Activated CD8-positive, alpha-beta T cell treated with anti-CD3 and anti-CD28 coated beads for 36 hours (primary cell): ENCODE measurements around the gene MTFR1L. TPM values are rescaled to one million over a fixed set of nuclear protein-coding genes. Genes with fewer than 3 reads are reported as not detected.
A peak's percentile ranks its signal among the peaks of the same experiment; 100 is the strongest.

ENCODE experiments used
- ATAC-seq: fragments of 200-7000 bp; cut with Tn5 transposase; one replicate; pipeline ENCODE4 v1.10.0; 2021; ENCODE audit warnings: mild to moderate bottlenecking, moderate library complexity
- CTCF ChIA-PET: fragments of 350-600 bp; sonication (Branson Sonifier 250); formaldehyde crosslinking; loops from one replicate; lab custom pipeline; 2021; ENCODE audit warnings: antibody characterized with exemption; lab: Charles Lee
- POLR2A ChIA-PET: fragments of 350-600 bp; sonication (Branson Sonifier 250); formaldehyde crosslinking; loops from one replicate; lab custom pipeline; 2021; ENCODE audit warnings: antibody characterized with exemption; lab: Charles Lee
- DNase-seq: peaks from one replicate; pipeline ENCODE4 v3.0.0-alpha.2; 2020
- H3K27ac Mint-ChIP-seq: one replicate; pipeline ENCODE4 v1.8.0; 2021; ENCODE audit warnings: mild to moderate bottlenecking, mixed read lengths
- H3K27me3 Mint-ChIP-seq: one replicate; pipeline ENCODE4 v1.8.0; 2021; ENCODE audit warnings: mixed read lengths
- H3K36me3 Mint-ChIP-seq: one replicate; pipeline ENCODE4 v1.8.0; 2021; ENCODE audit warnings: low read depth, mixed read lengths
- H3K4me1 Mint-ChIP-seq: one replicate; pipeline ENCODE4 v1.8.0; 2021; ENCODE audit warnings: low read depth, mixed read lengths
- H3K4me3 Mint-ChIP-seq: one replicate; pipeline ENCODE4 v1.8.0; 2021; ENCODE audit warnings: mild to moderate bottlenecking, moderate library complexity, mixed read lengths
- H3K9me3 Mint-ChIP-seq: one replicate; pipeline ENCODE4 v1.8.0; 2021; ENCODE audit warnings: mixed read lengths
- CTCF ChIP-seq: fragments of 200-600 bp; IDR thresholded peaks from one replicate; pipeline ENCODE4 v1.8.0; 2022; ENCODE audit warnings: antibody characterized with exemption, mild to moderate bottlenecking
- intact Hi-C: fragments of 100-400 bp; cut with micrococcal nuclease; formaldehyde crosslinking; loops from one replicate; pipeline ENCODE4 v1.10.0; 2022
- total RNA-seq, 2 experiments: library from RNA; stranded (reverse); gene quantifications; one replicate each; pipeline ENCODE4 v1.2.3, GENCODE V29; 2021

Gene MTFR1L
- total RNA-seq, 2 experiments from 2014 or later: 25.6 to 27.4 TPM

- DNase-seq (no peak), ATAC-seq (no peak)
- intact Hi-C loops: no loop called here
- H3K4me3 Mint-ChIP-seq: no peak overlapping the region
- no peak for TF ChIP-seq CTCF
- H3K36me3 Mint-ChIP-seq: peaks cover 5% of the 10 kb centered on the region
- H3K27me3 Mint-ChIP-seq: no peaks in the 10 kb centered on the region
- ChIA-PET POLR2A (interaction anchor here (1.1 kb wide), 1 partner anchor 15 kb away, joined by 3 read pairs; no protein-coding TSS in a partner anchor), CTCF (interaction anchor here (0.7 to 2.6 kb wide), 8 partner anchors 9 to 315 kb away, joined by 3 to 16 read pairs (median 3); no protein-coding TSS in a partner anchor)
- H3K27ac Mint-ChIP-seq: no peak overlapping the region
- no peaks in the 10 kb centered on the region for H3K9me3 Mint-ChIP-seq
- H3K4me1 Mint-ChIP-seq: peaks cover 35% of the 10 kb centered on the region
Observed at GRCh38 chr1:25803368-25803767, 16.4 kb upstream of the MTFR1L start.

GRCh38 chr1:25804244-25804963 lies 15.3 kb upstream of the MTFR1L start:
- ATAC-seq (peak; percentile 25), DNase-seq (peak; percentile 67)
- CTCF ChIA-PET: interaction anchor here (0.7 to 0.9 kb wide), 2 partner anchors 8 to 195 kb away, joined by 3 read pairs; no protein-coding TSS in a partner anchor

GRCh38 chr1:25804964-25805862 lies 14.5 kb upstream of the MTFR1L start:
- POLR2A ChIA-PET: no interaction called here
- H3K4me1 Mint-ChIP-seq: peaks cover 33% of the 10 kb centered on the region
- TF ChIP-seq CTCF: no peak
- intact Hi-C loops: no loop called here
- H3K27ac Mint-ChIP-seq: no peak overlapping the region
- no peak for ATAC-seq
- no peaks in the 10 kb centered on the region for H3K9me3 Mint-ChIP-seq
- CTCF ChIA-PET: interaction anchor here (0.7 to 0.9 kb wide), 2 partner anchors 9 to 196 kb away, joined by 3 read pairs; no protein-coding TSS in a partner anchor
- H3K4me3 Mint-ChIP-seq: no peak overlapping the region
- peaks cover 7% of the 10 kb centered on the region for H3K36me3 Mint-ChIP-seq
- H3K27me3 Mint-ChIP-seq: no peaks in the 10 kb centered on the region
- no peak for DNase-seq

More at GRCh38 chr1:25804244-25804963, 15.3 kb upstream of the MTFR1L start:
- Mint-ChIP-seq H3K4me1 (peaks cover 33% of the 10 kb centered on the region), H3K36me3 (peaks cover 5% of the 10 kb centered on the region), H3K9me3 (no peaks in the 10 kb centered on the region), H3K27ac (no peak overlapping the region), H3K4me3 (no peak overlapping the region), H3K27me3 (no peaks in the 10 kb centered on the region)
- TF ChIP-seq CTCF: no peak
- POLR2A ChIA-PET: no interaction called here
- intact Hi-C loops: no loop called here

GRCh38 chr1:25805863-25806225 lies 13.9 kb upstream of the MTFR1L start:
- DNase-seq: no peak
- ChIA-PET POLR2A (no interaction called here), CTCF (no interaction called here)
- intact Hi-C loops: no loop called here
- Mint-ChIP-seq H3K27ac (peak overlapping the region; percentile 8), H3K9me3 (no peaks in the 10 kb centered on the region), H3K4me3 (no peak overlapping the region), H3K27me3 (no peaks in the 10 kb centered on the region), H3K4me1 (peaks cover 29% of the 10 kb centered on the region), H3K36me3 (peaks cover 4% of the 10 kb centered on the region)
- no peak for TF ChIP-seq CTCF
- no peak for ATAC-seq
